HTR-8/SVneo (cell line): Measurements from ENCODE around the gene PXMP4.

Experiments
- DNase-seq: peaks from one replicate; pipeline ENCODE4 v3.0.0; 2011; ENCODE audit warnings: low spot score, mixed read lengths; ENCODE audit not compliant: insufficient read length
- FAIRE-seq: peaks from 2 replicates; lab custom pipeline; 2011; peaks lifted over from hg19 to GRCh38; lab: Jason Lieb, UNC

The PXMP4 gene

DNA sequence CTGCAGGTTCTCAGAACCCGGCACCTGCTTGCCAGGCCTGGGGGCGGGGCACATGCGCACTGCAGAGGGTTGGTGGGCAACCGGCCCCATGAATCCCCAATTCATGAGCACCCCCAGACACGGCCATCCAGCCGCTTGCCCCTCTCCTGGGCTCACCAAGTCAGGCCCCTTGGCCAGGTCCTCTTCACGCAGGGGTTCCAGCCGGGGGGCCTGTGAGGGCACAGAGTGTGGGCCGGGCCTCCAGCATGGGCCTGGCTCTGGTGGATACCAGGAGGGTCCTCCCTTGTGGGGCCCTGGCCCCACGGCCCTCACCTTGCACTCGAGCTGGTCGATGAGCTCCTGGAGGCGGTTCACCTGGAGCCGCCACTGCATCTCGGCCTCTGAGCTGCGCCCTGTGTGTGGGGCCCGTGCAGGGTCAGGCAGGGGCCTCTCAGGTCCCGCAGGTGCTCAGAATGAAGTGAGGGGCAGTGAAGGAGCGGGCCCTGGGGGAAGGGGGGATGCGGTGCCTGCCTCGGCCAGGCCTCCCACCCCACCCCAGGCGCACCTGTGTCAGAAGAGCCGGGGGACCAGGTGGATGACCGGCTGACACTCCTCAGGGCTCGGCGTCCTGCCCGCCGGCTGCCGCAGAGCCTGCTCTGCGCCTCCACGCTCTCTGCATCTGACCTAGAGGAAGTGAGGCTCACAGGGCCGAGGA lies 60.6 kb downstream of the PXMP4 start:
- FAIRE-seq: no peak
- DNase-seq: no peak

DNA sequence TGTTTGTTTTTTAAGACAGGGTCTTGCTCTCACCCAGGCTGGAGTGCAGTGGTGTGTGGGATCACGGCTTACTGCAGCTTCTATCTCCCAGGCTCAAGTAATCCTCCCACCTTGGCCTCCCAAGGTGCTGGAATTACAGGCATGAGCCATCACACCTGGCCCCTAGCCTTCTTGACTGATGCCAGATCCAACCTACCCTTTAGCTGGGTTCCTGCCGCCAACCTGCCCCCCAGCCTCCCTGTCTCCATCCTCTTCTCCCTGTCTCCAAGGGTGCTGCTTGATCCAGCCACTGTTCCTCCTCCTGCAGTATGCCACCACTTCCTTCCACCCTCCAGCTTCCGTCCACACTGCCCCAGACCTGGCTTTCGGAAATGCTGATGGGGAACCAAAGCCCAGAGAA lies 61.2 kb downstream of the PXMP4 start:
- FAIRE-seq (no peak), DNase-seq (no peak)

DNA sequence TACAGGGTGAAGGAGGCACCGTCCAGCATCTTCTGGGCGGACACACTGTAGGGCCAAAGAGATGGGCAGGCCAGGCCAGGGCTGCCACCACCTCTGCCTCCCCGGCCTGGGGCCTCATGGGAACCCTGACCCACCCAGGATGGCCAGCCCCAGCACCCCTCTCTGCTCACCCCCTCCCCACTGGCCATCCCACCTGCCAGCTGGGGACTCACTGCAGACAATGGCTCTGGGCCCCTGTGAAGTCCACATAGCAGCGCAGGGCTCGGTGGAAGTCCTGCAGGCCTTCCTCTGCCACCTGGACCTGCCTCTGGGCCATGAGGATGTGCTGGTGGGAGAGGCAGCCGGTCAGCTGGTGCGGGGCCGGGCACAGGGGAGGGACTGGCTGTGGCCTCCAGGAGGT lies 61.6 kb downstream of the PXMP4 start:
- no peak for DNase-seq
- FAIRE-seq: no peak

GRCh38 chr20:33657704-33658095 lies 62.4 kb downstream of the PXMP4 start:
- no peak for DNase-seq
- FAIRE-seq: no peak

GRCh38 chr20:33656783-33657703 lies 63.1 kb downstream of the PXMP4 start:
- DNase-seq: no peak
- no peak for FAIRE-seq

- FAIRE-seq (no peak), DNase-seq (no peak)
These were observed 63.9 kb downstream of the PXMP4 start for GRCh38 chr20:33656010-33656782.

DNA sequence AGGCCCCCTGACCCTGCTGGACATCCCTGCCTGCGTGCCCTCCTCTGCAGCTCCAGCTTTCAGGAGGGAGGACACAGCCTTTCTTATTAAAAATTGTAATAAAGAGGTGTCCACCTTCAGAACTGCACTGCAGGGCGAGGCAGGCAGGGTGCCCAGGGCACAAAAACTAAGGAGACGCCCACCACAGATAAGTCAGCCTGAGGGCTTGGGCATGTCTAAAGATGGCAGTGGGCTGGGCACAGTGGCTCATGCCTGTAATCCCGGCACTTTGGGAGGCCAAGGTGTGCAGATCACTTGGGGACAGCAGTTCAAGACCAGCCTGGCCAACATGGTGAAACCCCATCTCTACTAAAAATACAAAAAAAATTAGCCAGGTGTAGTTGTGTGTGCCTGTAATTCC lies 64.9 kb downstream of the PXMP4 start:
- DNase-seq: no peak

GRCh38 chr20:33654680-33655161 lies 65.4 kb downstream of the PXMP4 start:
- DNase-seq: no peak
- no peak for FAIRE-seq

More for the DNA sequence above, 64.9 kb downstream of the PXMP4 start:
- FAIRE-seq: no peak

DNA sequence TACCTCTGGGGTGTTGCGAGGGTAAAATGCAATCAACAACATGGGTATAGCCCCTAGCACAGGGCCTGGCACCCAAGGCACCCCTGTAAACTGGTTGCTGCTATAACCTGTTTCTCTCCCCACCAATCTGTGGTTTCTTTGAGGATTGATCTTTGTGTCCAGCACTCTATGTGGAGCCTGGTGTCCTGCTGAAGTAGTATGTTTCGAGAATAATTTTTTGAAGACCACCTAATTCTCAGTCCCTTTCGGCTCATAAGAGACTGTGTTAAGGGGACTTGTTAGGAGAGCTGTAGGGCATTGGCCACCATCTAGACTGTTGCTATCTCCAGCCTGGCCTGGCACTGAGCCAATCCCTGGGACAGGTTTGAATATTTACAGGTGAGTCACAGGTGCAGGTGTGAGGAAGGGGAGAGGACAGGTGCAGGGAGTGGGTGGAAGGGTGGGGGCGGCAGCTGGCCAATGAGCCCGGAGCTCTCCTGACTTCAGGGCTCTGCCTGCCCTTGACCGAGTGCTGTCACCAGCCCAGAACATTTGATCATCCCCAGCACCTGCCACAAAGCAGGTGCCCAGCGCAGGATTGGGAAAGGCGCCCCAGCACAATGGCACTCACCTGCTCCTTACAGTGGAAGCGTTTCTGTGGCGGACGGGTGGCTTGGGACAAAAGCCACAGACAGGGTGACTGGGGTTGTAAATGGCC lies 66.1 kb downstream of the PXMP4 start:
- DNase-seq (no peak), FAIRE-seq (no peak)

- FAIRE-seq (peak; percentile 66), DNase-seq (peak; percentile 89)
These were observed 66.8 kb downstream of the PXMP4 start for GRCh38 chr20:33653218-33653899.
